HG03045 (cell line): ENCODE results near the gene KCNA5.

ENCODE experiments used
- ATAC-seq: cut with Tn5 transposase; IDR thresholded peaks from one replicate; pipeline ENCODE4 v1.9.1; 2021; ENCODE audit warnings: mild to moderate bottlenecking, moderate library complexity; ENCODE audit not compliant: unreplicated experiment

The KCNA5 gene

DNA sequence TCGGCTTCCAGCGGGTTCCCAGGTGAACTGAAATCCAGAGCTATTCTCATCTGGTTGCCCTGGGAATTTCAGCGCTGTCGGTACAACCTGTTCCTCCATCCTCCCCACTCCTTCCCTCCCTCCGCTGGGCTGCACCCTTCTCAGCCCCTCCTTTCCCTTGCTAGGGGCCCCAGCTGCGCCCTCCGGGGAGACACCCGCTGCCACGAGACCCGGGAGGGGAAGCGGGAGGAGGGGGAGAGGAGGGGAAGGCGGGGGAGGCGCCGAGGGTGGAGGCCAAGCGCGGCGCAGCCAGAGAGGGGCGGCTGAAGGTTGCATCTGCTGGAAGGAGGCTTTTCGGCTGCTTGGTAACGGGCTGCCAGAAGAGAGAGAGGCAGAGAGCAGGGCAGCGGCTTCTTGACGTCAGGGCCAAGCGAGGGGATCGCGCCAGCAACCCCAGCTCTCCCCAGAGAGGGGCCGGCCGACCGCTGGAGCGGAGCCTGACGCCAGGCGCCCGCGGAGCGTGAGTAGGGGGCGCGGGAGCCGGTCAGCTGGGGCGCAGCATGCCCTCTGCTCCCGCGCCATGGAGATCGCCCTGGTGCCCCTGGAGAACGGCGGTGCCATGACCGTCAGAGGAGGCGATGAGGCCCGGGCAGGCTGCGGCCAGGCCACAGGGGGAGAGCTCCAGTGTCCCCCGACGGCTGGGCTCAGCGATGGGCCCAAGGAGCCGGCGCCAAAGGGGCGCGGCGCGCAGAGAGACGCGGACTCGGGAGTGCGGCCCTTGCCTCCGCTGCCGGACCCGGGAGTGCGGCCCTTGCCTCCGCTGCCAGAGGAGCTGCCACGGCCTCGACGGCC, at the start of gene KCNA5:
KCNA5 (plus strand) TSS at position 291 of the 831 bp plus-strand sequence; CDS start at position 560, 269 bp downstream.
- ATAC-seq: no peak

DNA sequence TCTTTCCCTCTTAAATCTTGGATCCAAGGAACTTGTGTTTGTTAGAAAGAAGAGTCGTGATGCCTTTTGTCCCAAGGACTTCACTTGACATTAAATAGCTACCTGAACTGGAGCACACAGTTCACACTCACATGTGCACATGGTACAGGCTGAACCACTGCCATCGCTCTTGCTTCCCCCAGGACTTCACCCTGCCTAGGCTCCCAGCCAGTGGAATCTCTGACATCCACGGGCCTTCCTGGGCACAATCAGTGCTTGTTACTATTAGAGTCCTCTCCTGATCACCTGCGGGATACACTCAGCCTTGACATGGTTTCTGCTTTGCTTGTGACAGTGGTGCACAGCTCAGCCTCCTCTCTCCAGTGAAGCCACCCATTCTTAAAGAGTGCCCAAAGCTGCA, 49.1 kb upstream of the KCNA5 start:
- no peak for ATAC-seq

DNA sequence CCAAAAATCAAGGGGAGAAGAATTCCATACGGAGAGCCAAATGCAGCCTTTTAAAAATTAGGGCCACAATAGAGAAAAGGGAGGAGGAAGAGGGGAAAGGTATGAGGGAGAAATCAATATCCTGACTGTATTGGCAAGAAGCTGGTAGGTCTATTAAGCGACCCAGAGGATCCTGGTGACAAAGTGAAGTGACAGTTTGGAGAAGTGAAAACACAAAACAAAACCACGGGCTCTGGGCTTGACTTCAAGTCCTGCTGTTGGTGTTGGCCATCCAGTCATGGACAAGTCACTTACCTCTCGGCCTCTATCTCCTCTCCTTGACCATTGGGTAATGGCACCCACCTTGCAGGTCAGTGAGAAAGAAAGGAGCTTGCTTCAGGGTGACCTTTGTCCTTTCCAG, 47.0 kb upstream of the KCNA5 start:
- no peak for ATAC-seq

DNA sequence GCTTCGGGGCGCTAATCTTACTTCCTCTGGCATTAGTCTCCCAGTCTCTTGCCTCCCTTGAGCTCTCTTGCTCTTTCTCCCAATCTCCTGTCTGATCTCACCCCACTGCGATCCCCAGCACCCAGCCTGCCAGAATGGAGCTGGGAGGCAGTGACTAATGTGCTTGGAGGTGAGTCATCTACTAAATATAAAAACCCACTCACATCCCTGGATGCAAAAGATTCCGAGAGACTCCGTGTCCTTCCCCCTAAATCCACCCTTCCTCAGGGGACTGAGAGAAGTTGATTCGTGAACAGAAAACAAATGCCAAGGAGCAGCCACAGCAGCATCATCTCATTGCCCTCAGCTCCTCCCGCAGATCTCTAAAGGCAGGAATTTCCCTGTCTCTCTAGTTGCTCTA, 45.7 kb upstream of the KCNA5 start:
- no peak for ATAC-seq

DNA sequence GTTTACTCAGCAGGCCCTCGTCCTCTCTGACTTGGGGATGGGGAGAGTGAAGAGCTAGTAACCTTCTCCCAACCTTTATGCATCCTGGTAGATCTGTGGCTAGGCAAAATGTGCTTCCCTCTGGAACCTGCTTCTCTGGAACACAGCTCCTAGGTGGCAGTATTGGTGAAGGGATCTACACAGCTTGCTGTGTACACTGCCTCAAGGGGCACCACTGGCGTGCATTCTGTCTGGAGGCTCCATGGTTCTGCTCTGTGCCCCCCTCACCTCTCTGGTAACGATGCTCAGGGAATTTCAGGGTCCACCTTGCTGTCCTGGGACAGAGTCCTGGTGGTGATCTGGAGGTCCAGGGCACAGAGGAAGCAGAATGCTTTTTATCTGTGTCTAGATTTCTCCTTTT, 43.5 kb upstream of the KCNA5 start:
- ATAC-seq: no peak

DNA sequence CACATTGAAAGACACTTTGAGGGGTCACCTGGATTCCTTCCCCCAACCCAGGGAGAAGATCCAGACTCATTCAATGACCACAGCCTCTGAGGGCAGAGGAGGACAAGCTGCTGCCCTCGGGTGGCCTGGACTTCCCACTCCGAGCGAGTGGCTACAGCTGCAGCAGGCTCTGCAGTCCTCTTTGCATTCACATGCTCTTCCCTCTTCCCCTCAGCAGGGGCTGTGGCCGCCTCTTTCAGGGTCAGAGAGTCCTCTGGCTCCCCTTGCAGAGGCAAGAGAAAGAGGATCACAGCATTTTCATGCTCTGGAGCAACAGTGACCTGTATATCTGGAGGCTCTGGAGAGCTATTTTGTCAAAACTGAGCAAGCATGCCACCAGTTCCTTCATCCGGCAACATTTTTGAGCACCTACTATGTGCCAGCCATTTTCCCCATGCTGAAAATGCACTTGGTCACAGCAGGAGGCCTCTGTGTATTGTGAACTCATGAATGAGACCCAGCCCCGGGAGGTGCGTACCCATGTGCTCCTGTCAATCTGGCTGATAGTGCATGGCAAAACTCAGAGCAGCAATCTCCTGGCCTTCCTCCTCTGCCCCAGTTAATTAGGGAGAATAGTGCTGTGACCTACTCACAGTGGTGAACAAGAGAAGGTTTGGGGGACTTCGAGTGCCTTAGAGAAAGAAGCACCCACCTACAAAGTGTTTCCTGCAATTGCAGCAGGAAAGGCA, 42.9 kb upstream of the KCNA5 start:
- ATAC-seq: no peak

DNA sequence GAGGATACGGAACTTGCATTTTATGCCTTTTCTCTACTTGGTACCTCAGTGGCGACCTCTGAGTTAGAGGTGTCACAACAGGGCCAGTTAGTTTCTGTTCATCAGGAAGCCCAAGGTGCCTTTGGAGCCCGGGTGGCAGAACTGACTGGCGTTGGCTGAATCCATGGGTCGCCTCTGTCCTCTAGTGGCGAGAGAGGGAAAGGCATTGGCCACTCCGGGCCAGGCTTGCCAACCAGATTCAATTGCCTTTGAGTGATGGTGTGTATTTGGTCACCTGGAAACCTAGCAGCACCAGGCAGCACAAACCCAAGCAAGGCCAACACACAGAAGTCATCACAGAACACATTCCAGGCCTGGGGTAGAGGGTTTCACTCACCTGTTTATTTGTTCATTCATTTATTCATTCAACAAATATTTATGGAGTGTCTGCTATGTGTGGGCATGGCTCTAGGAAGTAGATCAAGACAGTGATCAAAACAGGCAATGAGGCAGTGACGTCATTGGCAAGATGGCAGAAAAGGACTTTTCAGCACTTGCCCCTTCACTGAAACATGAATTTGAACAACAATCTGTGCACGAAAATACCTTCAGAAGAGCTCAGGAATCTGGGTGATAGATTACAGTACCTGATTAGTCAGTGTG, 40.5 kb upstream of the KCNA5 start:
- no peak for ATAC-seq

DNA sequence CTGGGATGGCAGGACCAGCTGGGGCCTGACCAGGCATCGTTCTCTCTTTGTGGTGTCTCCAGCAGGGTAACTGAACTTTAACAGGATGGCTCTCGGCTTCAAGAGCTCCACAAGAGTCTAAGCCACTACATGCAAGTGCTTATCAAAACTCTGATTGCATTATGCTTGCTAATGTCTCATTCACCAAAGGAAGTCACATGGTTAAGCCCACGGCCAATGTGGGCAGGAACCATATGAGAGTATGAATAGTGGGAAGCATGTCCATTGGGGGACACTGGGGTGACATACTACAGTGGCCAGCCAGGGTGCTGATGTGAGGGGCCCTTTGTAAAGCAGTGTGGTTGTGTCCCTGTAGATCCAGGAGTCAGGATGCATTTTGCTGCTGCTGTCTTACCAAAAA, 35.0 kb upstream of the KCNA5 start:
- no peak for ATAC-seq

DNA sequence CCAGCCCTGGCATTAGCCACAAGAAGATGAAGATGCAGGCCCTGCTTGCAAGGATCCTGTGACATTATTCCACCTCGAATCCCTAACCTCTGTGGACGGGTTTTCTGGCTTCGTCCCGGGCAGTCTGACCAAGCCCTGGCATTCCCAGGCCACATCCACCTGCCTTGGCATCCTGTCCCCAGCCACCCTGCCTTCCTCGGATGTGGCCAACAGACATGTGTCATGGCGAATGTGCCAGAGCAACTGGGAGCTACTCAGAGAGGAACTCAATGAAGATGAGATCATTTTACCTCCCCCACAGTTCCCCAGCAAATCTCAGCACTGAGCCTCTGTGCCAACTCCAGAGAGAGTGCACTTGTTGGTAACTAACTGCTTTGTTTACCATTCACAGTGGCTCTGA, 33.5 kb upstream of the KCNA5 start:
- no peak for ATAC-seq

DNA sequence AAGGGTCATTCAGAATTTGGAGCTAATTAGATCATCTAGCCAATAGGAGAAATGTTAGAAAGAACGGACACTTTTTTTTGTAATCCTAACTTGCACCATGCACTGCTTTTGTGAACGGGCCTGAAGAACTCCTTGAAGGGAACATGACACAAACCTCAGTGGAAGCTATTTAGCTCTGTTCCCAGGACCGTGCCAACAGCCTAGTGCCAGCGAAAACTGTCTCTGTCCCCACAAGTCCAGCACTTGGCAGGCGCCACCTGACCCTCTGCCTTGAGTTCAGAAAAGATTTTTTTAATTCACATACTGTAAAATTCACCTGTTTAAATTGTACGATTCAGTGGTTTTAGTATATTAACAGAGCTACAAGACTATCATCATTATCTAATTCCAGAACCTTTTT, 31.3 kb upstream of the KCNA5 start:
- no peak for ATAC-seq

DNA sequence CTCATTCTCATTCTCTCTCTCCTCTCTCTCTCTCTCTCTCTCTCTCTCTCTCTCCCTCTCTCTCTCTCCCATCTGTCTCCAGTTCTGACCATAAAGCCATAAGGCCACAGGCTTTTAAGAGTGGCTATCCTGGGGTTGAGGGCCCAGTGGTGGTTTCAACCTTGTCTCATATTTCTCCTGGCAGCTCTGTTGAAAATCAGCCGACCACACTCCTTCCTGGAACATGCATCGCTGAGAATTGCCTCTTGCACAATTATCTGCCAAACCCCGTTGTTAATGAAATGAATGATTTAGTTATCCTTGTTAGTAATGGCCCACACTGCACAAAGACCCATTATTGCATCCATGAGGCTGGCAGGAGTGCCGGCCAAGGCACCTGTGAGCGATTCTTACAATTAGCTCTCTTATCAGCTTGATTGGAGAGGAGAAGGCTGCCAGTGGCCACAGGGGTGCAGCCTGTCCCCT, 30.4 kb upstream of the KCNA5 start:
- ATAC-seq: no peak

DNA sequence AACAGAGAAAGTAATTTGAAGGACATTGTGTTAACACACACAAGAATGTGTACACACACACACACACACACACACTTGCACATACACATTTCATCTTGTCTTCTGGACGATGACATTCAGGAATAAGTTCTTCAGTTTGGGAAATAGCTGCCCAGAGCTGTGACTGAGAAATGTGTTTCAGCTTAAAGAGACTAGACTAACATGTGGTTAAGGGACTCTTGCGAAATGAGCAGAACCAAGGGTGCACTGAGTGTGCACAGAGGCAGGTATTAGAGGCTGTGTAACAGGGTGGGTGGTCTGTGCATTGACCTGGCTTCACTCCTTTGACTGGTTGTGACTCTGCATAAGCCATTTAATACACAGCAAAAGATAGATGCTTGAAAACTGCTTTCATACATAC, 29.4 kb upstream of the KCNA5 start:
- ATAC-seq: no peak

DNA sequence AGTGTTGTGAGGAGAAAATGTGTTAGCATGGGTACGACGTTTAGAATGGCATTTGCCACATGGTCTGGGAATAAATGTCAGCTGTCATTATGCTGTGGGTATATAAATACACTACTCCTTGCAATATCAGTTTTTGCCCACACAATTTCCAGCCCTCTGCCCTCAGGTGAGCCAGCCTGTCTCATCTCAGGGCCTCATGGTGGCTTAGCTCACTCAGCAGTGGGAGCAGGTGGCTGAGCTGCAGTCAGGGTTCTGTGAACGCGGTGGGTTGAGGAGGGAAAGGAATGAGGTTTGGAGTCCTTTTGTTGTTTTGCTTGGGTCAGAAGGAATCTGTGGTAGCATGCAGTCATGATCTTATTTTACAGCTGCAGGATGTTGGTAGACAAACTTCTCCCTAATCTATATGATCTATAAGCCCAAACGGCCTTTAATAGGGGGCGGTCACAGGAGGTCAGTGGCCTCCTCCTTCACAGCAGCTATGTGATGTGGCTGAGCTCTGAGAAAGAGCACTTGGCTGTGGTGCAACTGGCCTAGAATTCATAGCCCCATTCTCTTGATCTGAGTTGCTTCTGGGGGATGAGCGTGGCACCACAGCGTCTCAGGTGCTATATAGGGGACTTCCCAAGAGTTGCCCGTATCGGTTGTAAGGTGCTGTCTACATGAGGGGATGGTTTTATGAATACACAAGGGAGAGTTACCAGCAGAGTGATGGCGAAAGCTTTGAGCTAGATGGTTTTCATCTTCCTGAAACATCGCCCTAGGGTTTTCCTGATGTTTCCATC, 27.8 kb upstream of the KCNA5 start:
- no peak for ATAC-seq

DNA sequence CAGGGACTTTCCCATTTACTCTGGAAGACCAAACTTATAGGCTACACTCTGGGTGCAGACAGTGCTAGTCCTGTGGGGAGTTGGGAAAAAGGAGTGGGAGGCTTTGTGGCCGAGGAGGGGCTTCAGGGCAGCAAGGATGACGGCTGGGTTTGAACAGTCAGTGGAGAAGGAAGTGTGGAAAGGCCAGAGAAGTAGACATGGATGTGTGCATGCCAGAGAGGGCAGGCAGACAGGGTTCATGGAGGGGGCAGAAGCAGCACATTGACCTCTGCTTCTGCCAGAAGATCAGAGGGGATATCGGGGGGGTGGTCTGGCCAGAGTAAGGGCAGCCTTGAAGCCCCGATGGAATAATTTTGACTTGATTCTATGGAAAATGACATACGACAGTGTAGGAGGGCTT, 27.2 kb upstream of the KCNA5 start:
- no peak for ATAC-seq

DNA sequence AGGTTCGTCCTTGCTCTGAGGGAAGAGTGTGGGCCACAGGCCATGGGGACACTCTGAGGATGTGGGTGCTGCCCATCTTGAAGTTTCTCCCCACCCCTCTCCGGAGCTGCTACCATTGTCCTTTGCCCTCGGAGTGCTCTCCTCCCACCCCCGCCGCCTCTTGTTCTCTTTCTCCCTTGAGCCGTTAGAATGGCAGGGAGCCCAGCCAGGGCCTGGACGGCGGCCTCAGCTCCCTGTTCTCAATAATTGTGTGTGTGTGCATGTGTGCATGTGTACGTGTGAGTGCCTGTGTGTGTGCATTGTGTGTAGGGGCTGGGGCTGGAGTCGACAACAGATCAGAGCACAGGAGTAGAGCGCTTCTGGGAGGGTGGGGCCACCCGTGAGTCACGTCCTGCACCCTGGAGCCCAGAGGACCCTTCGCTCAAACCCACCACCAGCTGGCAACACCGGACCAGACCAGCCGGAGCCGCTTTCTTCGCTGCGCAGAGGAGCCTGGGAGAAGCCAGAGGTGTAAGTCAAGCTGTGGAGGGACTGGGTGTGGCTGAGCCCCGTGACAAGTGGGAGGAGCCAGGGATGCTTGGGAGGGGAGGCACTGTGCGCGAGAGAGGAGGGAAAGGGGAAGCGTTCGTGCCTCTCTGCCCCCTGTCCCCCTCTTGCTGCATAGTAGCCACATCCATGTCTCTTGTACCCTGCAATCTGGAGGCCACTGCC, 25.9 kb upstream of the KCNA5 start:
- ATAC-seq: no peak

DNA sequence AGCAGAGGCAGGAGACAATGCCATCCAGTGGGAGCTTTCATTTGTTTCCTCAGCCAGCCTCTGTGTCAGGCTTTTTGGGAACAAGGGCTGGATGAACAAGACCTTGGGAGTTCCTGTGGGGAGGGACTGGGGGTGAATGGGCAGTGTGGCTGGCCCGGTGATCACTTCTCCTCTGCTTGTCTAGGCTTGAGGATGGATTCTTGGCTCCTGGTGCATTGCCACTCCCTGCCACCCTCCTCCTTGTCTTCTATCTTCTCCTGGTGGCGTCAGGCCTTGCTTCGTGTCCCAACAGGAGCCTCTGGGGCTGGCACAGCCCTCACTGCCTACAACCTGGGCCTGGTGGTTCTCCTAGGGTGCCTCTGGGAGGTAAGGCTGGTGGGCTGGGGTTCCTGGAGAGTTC, 25.0 kb upstream of the KCNA5 start:
- no peak for ATAC-seq

DNA sequence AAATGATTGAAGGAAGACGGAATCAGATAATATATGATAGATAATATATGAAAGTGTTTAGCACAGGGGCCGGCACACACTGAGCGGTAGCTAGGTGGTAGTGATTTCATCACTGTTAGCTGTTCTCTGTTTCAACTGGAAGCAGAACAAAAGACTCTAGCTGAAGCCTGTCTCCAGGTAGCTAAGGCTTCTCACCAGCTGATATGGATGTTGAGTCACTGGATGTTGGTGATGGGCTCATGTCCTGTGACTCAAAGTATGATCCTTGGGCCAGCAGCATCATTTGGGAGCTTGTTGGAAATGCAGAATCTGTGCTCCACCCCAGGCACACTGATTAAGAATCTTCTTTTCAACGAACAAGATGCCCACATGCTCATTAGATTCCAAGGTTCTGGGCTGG, 21.7 kb upstream of the KCNA5 start:
- no peak for ATAC-seq

DNA sequence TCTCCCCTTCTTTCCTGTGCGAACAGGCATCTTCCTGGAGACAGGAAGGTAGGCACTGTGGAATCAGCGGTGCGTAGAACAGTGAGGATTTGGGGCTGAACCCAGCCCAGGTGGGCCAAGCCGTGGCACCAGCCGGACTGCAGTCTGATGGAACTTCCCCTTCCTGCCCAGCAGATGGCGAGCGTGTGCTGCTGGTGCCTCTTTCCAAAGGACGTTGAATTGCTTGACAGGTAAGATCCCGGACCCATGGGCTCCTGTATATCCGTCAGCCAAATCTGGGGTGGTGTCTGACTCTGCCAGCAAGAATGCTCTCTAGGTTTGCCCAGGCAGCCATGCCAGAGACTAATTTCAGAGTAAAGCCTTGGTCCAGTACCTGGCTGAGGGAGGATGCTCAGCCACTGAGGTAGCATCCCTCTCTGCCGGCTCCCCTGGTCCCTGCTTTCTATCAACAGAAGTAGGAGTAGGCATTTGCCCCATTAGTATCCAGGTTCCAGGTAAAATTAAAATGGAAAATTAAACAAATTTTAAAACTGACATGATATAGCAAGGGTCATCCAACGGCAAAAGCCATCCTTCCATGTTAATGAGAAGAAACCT, 21.1 kb upstream of the KCNA5 start:
- ATAC-seq: no peak

DNA sequence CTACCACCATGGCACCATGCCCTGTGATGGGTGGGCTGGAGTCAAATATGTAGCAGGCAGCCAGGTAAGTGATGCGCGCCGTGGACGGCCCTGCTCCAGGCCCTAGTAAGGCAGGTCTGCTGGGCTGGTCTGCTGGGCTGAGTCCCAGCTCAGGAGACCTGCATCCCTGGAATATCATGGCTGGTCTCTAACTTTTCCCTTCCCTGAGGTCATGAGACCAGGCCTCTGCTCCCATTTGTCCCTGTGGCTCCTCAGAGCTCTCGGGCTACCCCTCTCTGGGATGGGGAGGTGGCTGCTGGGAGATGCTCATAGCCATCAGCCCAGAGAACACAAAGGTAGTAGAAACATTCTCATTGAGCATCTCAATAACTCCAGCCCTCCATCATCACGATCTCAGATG, 19.8 kb upstream of the KCNA5 start:
- no peak for ATAC-seq

DNA sequence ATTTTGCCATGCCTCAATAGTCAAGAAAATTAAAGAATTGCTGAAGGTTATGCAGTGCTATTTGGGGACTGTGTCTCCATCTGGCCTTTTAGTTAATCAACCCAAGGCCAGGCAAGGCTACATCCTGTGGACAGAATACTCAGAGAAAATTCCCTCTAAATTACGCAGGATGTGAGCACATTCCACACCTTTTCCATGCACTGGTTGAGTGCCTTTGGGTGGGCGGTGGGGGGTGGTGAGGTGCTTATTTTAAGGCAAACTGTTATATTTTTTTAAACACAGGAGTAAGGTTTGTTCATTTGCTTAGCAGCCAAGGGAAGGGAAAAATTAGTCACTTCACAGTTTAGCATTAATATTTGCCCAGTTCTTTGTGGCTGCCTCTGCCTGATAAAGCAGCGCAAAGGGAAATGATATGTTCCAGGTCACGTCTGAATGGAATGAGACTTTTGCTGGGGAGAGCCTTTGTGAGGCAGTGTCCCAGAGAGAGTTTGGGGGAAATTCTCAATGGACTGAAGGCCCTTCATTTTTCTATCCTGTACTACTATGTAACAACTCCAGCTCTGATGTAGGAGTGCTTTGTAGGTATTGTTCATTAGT, 17.2 kb upstream of the KCNA5 start:
- no peak for ATAC-seq
